Brain microvascular endothelial cell (primary cell): ENCODE data around the gene COQ8A.

ENCODE experiments used
- DNase-seq: peaks from one replicate; pipeline ENCODE4 v3.0.0-alpha.2; 2020
- H3K27ac ChIP-seq: fragments of 250-450 bp; sonication (Bioruptor Pico); 2 replicates; pipeline ENCODE4 v1.5.1; 2020; ENCODE audit warnings: mild to moderate bottlenecking, moderate library complexity
- H3K27me3 ChIP-seq: fragments of 250-450 bp; sonication (Bioruptor Pico); replicated peaks from 2 replicates; pipeline ENCODE4 v1.5.1; 2020; ENCODE audit warnings: mild to moderate bottlenecking
- H3K36me3 ChIP-seq: fragments of 250-450 bp; sonication (Bioruptor Pico); replicated peaks from 2 replicates; pipeline ENCODE4 v1.5.1; 2020; ENCODE audit warnings: mild to moderate bottlenecking
- H3K4me3 ChIP-seq: 2 replicates; pipeline ENCODE4 v1.5.1; 2011; ENCODE audit warnings: low read depth, mild to moderate bottlenecking, control low read depth, low read length, moderate library complexity
- in situ Hi-C: cut with HindIII; loops from 2 replicates; pipeline ENCODE4 v1.10.0; 2017; ENCODE audit warnings: low sequenced_read_pairs, low pct_ligation_motif_present
- TF ChIP-seq, protein P1 (sequence below): IDR thresholded peaks from 2 replicates; pipeline ENCODE4 v1.5.1; 2011; ENCODE audit warnings: low read depth, mild to moderate bottlenecking, moderate library complexity, low read length, control low read depth, inconsistent platforms; ENCODE audit errors: missing control alignments

COQ8A gene

DNA sequence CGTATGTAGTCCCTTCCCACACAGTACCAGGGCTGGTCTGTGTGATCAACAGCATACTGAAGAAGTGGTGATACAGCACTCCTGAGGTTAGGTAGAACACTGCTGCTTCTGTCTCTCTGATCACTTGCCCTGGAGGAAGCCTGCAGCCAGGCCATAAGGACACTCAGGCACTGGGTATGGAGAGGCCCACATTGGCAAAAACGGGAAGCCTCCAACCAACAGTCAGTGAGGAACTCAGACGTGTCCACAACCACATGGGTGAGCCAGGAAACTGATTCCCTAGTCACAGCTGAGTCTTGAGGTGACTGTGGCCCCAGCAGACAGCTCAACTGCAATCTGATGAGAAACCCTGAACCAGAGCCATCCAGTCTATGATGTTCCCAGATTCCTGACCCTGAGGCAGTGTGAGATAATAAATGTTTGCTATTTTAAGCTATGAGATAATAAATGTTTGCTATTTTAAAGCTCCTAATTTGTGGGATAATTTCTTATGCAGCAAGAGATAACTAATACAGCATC lies 62.5 kb downstream of the COQ8A start:
- TF ChIP-seq, protein P1, sequence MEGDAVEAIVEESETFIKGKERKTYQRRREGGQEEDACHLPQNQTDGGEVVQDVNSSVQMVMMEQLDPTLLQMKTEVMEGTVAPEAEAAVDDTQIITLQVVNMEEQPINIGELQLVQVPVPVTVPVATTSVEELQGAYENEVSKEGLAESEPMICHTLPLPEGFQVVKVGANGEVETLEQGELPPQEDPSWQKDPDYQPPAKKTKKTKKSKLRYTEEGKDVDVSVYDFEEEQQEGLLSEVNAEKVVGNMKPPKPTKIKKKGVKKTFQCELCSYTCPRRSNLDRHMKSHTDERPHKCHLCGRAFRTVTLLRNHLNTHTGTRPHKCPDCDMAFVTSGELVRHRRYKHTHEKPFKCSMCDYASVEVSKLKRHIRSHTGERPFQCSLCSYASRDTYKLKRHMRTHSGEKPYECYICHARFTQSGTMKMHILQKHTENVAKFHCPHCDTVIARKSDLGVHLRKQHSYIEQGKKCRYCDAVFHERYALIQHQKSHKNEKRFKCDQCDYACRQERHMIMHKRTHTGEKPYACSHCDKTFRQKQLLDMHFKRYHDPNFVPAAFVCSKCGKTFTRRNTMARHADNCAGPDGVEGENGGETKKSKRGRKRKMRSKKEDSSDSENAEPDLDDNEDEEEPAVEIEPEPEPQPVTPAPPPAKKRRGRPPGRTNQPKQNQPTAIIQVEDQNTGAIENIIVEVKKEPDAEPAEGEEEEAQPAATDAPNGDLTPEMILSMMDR, result no peak
- Histone ChIP-seq H3K36me3 (peaks cover 20% of the 10 kb centered on the region), H3K27me3 (no peaks in the 10 kb centered on the region), H3K27ac (no peak overlapping the region), H3K4me3 (no peak overlapping the region)
- in situ Hi-C loops, result no loop called here
- DNase-seq, result no peak

DNA sequence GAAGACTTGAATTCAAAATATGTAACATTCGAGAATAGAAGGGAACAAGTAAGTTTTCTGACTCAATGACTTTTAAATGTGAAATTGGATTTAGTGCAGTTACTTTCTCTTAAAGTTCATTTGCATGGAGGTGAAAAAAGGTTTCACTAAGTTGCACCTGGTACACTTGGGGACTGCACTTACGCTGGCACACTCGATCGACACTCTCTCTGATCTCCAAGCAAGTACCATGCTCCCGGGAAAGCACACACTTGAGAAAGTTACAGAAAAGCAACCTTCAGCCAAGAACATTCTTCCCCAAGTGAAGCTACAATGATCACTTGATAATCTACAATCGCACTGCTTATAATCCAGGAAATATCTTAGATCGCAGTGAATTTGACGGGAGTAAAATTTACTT lies 63.1 kb downstream of the COQ8A start:
- TF ChIP-seq, protein P1, result no peak
- in situ Hi-C loops, result no loop called here
- peaks cover 19% of the 10 kb centered on the region for H3K36me3 ChIP-seq
- no peaks in the 10 kb centered on the region for H3K27me3 ChIP-seq
- no peak for DNase-seq
- no peak overlapping the region for H3K27ac ChIP-seq
- no peak overlapping the region for H3K4me3 ChIP-seq

DNA sequence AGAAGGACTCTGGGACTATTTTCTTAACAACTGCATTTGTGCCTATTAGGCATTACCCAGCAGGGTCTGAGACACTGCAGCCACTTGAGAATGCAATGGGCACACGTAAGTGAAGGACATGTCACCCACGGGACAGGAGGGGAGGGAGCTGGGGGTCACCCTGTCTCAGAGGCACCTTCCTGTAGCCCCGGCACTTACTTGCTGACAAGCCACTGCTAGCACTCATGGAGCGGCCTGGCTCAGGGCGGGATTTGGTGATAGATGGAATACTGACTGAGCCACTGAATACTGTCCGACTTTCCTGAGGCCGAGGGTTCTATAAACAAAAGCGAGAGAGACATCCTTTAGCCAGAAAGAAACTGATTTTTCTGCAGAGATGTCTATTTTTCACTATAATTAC lies 64.7 kb downstream of the COQ8A start:
- no peak overlapping the region for H3K4me3 ChIP-seq
- no peak for DNase-seq
- H3K36me3 ChIP-seq, result peaks cover 19% of the 10 kb centered on the region
- TF ChIP-seq, protein P1, result no peak
- H3K27ac ChIP-seq, result no peak overlapping the region
- in situ Hi-C loops, result no loop called here
- H3K27me3 ChIP-seq, result no peaks in the 10 kb centered on the region

DNA sequence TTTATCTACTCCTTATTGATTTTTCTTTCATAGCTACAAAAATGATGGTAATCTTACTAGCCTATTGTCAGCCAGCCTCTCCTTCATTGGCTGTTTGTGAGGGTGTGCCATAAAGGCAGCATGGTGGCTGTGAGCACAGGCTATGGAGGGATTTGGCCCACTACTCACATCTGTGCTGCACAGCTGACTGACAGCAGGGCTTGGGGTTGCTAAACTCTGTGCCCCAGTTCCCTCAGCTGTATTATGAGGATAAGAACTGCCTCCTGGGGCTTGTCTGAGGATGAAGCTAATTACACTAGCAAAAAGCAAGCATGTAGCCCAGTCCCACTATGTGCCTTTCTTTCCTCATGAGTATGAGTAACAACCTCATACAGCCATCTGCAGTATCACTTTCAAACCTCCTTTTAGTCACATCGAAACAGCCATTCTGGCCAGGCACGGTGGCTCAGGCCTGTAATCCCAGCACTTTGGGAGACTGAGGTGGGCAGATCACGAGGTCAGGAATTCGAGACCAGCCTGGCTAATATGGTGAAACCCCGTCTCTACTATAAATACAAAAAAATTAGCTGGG lies 66.2 kb downstream of the COQ8A start:
- Histone ChIP-seq H3K36me3 (peaks cover 19% of the 10 kb centered on the region), H3K27me3 (no peaks in the 10 kb centered on the region), H3K27ac (no peak overlapping the region), H3K4me3 (no peak overlapping the region)
- no peak for DNase-seq
- TF ChIP-seq, protein P1, result no peak
- in situ Hi-C loops, result no loop called here

DNA sequence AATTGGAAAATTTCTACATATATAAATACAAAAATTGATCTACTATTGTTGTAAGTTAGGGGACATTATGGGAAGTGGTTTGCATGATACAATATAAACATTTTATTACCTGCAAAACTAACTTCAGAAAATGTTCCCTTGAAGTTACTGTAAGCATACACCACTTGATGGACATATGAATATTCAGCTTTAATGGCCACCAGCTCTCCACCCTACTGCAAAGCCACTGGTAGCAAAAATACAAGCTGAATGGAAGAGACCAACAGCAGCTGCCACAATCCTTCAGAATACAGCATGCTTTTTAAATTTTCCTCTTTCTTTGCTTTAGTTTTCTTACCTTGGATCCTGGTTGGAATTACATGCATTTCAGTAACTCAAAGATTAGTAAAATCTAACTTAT lies 69.8 kb downstream of the COQ8A start:
- Histone ChIP-seq H3K36me3 (no peaks in the 10 kb centered on the region), H3K27me3 (no peaks in the 10 kb centered on the region), H3K27ac (no peak overlapping the region), H3K4me3 (no peak overlapping the region)
- TF ChIP-seq, protein P1, result no peak
- in situ Hi-C loops, result no loop called here
- no peak for DNase-seq

DNA sequence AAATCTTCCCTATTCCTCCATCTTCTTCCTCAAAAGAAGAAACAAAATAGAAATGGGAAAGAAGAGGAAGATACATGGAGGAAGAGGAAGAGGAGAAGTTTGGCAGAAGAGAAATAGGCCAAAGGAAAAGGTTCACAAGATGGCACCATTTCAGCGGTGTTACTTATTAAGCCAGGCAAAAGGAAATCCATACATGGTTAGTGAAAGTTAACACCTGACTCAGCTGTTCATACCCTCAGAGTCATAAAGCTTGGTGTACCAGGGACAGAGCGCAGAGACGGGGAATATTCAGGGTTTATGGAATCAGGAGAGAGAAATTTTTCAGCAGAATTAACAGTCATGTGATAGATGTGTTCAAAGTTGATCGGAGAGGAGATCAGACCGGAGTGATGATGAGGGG lies 70.6 kb downstream of the COQ8A start:
- Histone ChIP-seq H3K27me3 (no peaks in the 10 kb centered on the region), H3K27ac (no peak overlapping the region), H3K36me3 (peaks cover under 1% of the 10 kb centered on the region), H3K4me3 (no peak overlapping the region)
- DNase-seq, result no peak
- TF ChIP-seq, protein P1, result no peak
- in situ Hi-C loops, result no loop called here
